AG08396 (cell line): ENCODE results near the gene MYO1C.

Experiments
- DNase-seq: peaks from one replicate; pipeline ENCODE4 v3.0.0; 2012; ENCODE audit warnings: low spot score, mixed read lengths

Gene MYO1C

GRCh38 chr17:1506649-1507267, 14.3 kb upstream of the MYO1C start:
- DNase-seq = no peak

GRCh38 chr17:1505586-1505985, 13.1 kb upstream of the MYO1C start:
- no peak for DNase-seq

GRCh38 chr17:1504866-1505265, 12.4 kb upstream of the MYO1C start:
- no peak for DNase-seq

GRCh38 chr17:1503699-1504098, 11.2 kb upstream of the MYO1C start:
- DNase-seq = no peak

- peak; percentile 72 for DNase-seq
These were observed 6.4 kb upstream of the MYO1C start for GRCh38 chr17:1498869-1499268.

GRCh38 chr17:1498233-1498632, 5.7 kb upstream of the MYO1C start:
- DNase-seq = no peak

- no peak for DNase-seq
These were observed 5.3 kb upstream of the MYO1C start for GRCh38 chr17:1497831-1498230.

GRCh38 chr17:1496869-1497268, 4.4 kb upstream of the MYO1C start:
- no peak for DNase-seq

- DNase-seq = peak; percentile 58
These were observed 2.9 kb upstream of the MYO1C start for GRCh38 chr17:1495265-1495989.

GRCh38 chr17:1494736-1495253, 2.3 kb upstream of the MYO1C start:
- no peak for DNase-seq

- DNase-seq = no peak
These were observed 1.7 kb upstream of the MYO1C start for GRCh38 chr17:1494203-1494602.

GRCh38 chr17:1493291-1493980, 950 bp upstream of the MYO1C start:
- no peak for DNase-seq

GRCh38 chr17:1491443-1492248, 840 bp downstream of the MYO1C start:
- DNase-seq = peak; percentile 95

- DNase-seq = peak; percentile 81
These were observed 1.6 kb downstream of the MYO1C start for GRCh38 chr17:1490643-1491442.

- no peak for DNase-seq
These were observed 3.6 kb downstream of the MYO1C start for GRCh38 chr17:1488826-1489270.

GRCh38 chr17:1487939-1488825, 4.3 kb downstream of the MYO1C start:
- peak; percentile 97 for DNase-seq

- DNase-seq = peak; percentile 59
These were observed 5.4 kb downstream of the MYO1C start for GRCh38 chr17:1486802-1487695.

- peak; percentile 77 for DNase-seq
These were observed 6.8 kb downstream of the MYO1C start for GRCh38 chr17:1485423-1486376.
